ENCODE data around the gene CAPN12.

The CAPN12 gene

GRCh38 chr19:38697641-38698071 lies 46.6 kb downstream of the CAPN12 start:
- TF ChIP-seq SIN3A (IDR thresholded peaks at IDR 0.05; ENCODE audit: borderline replicate concordance, insufficient read depth, low read length) (no peak), TAF1 (IDR thresholded peaks at IDR 0.05; ENCODE audit: borderline replicate concordance, insufficient read depth, low read length) (no peak), POLR2AphosphoS5 (IDR thresholded peaks at IDR 0.05; ENCODE audit: low read depth, low read length) (no peak)

GRCh38 chr19:38697197-38697596 lies 47.1 kb downstream of the CAPN12 start:
- no peak for TF ChIP-seq FOXP2 (optimal IDR thresholded peaks at IDR 0.05; ENCODE audit: borderline replicate concordance, extremely low read depth, extremely low read length, insufficient read depth)
- no peak for TF ChIP-seq REST (IDR thresholded peaks at IDR 0.05; ENCODE audit: insufficient read depth in 1 of 2, low read depth in 2 of 2, low read length in 2 of 2)
- TF ChIP-seq POLR2AphosphoS5 (IDR thresholded peaks at IDR 0.05; ENCODE audit: low read depth, low read length): no peak
- no peak for TF ChIP-seq SIN3A (IDR thresholded peaks at IDR 0.05; ENCODE audit: borderline replicate concordance, insufficient read depth, low read length)
- TF ChIP-seq TAF1 (IDR thresholded peaks at IDR 0.05; ENCODE audit: borderline replicate concordance, insufficient read depth, low read length): no peak

- no peak for TF ChIP-seq SIN3A (IDR thresholded peaks at IDR 0.05; ENCODE audit: borderline replicate concordance, insufficient read depth, low read length)
- TF ChIP-seq REST (IDR thresholded peaks at IDR 0.05; ENCODE audit: insufficient read depth in 1 of 2, low read depth in 2 of 2, low read length in 2 of 2): no peak
- TF ChIP-seq POLR2AphosphoS5 (IDR thresholded peaks at IDR 0.05; ENCODE audit: low read depth, low read length): no peak
- TF ChIP-seq FOXP2 (optimal IDR thresholded peaks at IDR 0.05; ENCODE audit: borderline replicate concordance, extremely low read depth, extremely low read length, insufficient read depth): no peak
- TF ChIP-seq TAF1 (IDR thresholded peaks at IDR 0.05; ENCODE audit: borderline replicate concordance, insufficient read depth, low read length): no peak
Observed at GRCh38 chr19:38696729-38697055, 47.6 kb downstream of the CAPN12 start.

GRCh38 chr19:38695832-38696728 lies 48.2 kb downstream of the CAPN12 start:
- TF ChIP-seq REST (IDR thresholded peaks at IDR 0.05; ENCODE audit: insufficient read depth in 1 of 2, low read depth in 2 of 2, low read length in 2 of 2): no peak

GRCh38 chr19:38695317-38695683 lies 49.0 kb downstream of the CAPN12 start:
- no peak for TF ChIP-seq REST (IDR thresholded peaks at IDR 0.05; ENCODE audit: insufficient read depth in 1 of 2, low read depth in 2 of 2, low read length in 2 of 2)

Data from PFSK-1 (cell line).